AG04449 (cell line): ENCODE measurements around the gene RTCA.

Source experiments
- CTCF ChIA-PET: fragments of 350-600 bp; formaldehyde crosslinking; extraction: SDS; loops from one replicate; lab custom pipeline; 2021; ENCODE audit warnings: antibody characterized with exemption; lab: Yijun Ruan, JAX
- POLR2A ChIA-PET: fragments of 400-600, 350-600 bp; formaldehyde crosslinking; extraction: SDS; loops from one replicate; lab custom pipeline; 2020; ENCODE audit warnings: antibody characterized with exemption, inconsistent platforms; lab: Yijun Ruan, JAX
- DNase-seq: peaks from one replicate; pipeline ENCODE4 v3.0.0-alpha.2; 2010; ENCODE audit warnings: low read depth, low spot score
- H3K4me3 ChIP-seq: 2 replicates; pipeline ENCODE4 v1.5.1; 2011; ENCODE audit warnings: low read depth, mild to moderate bottlenecking, control low read depth, low read length
- CTCF ChIP-seq: IDR thresholded peaks from one replicate; pipeline ENCODE4 v1.5.1; 2011; ENCODE audit warnings: mild to moderate bottlenecking, moderate library complexity, low read length, control low read depth, inconsistent platforms; ENCODE audit not compliant: insufficient read depth; ENCODE audit errors: missing control alignments

The RTCA gene

GRCh38 chr1:100306735-100307313 is 40.8 kb downstream of the RTCA start:
- no peak for TF ChIP-seq CTCF
- CTCF ChIA-PET: no interaction called here
- no peak for DNase-seq
- no peak overlapping the region for H3K4me3 ChIP-seq
- POLR2A ChIA-PET: no interaction called here

DNA sequence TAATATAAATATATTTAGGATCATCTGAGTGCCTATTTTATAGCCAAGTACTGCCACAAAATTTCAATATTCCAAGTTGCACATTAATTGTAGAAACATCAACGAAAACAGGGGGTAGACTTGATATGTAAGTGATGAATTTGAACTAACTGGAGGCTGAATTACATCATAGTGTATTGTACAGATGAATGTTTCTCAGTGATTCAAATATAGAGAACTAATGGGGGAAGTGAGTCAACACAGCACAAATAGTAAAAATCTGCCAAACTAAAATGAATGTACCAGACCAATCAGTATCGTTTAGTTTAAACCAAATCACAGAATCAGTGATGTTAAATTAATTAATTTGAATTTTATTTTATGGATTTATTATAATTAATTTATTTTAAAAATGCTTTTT is 42.8 kb downstream of the RTCA start:
- ChIA-PET POLR2A (no interaction called here), CTCF (interaction anchor here (1.2 kb wide), 1 partner anchor 10 kb away, joined by 4 read pairs; no protein-coding TSS in a partner anchor)
- H3K4me3 ChIP-seq: no peak overlapping the region
- TF ChIP-seq CTCF: no peak
- no peak for DNase-seq

DNA sequence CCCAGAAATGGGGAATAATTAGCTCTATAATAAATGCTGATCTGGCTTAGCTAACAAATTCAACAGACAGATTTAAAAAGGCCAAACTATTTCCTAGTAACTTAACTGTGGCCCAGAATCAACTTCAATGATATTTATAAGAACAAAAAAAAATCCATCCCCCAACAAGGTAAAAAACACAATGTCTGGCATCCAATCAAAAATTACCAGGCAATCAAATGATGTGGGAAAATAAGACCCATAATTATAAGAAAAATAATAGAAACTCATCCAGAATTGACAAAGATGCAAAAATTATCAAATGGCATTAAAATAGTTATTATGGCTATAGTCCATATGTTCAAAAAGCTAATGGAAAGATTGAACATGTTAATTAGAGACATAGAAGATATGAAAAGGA is 43.8 kb downstream of the RTCA start:
- ChIA-PET POLR2A (no interaction called here), CTCF (no interaction called here)
- H3K4me3 ChIP-seq: no peak overlapping the region
- no peak for TF ChIP-seq CTCF
- no peak for DNase-seq

DNA sequence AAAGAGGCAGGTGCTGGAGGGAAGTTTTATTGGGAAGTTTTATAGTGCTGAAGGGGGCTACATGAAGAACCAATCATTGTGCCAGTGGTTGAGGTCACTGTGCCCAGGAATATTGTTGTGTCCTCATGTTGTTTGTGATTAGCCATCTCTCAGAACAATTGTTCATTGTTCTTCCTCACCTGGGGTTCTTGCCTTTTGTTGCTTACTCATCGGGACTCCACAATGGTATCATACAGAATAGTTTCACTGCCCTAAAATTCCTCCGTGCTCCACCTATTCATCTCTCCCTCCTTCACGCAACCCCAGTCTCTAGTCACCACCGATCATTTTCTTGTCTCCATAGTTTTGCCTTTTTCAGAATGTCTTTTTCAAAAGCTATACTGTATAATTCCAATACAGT is 47.4 kb downstream of the RTCA start:
- no peak for DNase-seq
- H3K4me3 ChIP-seq: no peak overlapping the region
- ChIA-PET CTCF (no interaction called here), POLR2A (no interaction called here)
- no peak for TF ChIP-seq CTCF

GRCh38 chr1:100316622-100317021 is 50.6 kb downstream of the RTCA start:
- CTCF ChIA-PET: no interaction called here
- no peak for DNase-seq
- H3K4me3 ChIP-seq: no peak overlapping the region
- TF ChIP-seq CTCF: no peak
- POLR2A ChIA-PET: no interaction called here

- H3K4me3 ChIP-seq: no peak overlapping the region
- DNase-seq: no peak
- TF ChIP-seq CTCF: no peak
- POLR2A ChIA-PET: no interaction called here
- CTCF ChIA-PET: no interaction called here
Observed at GRCh38 chr1:100320311-100321099, 54.5 kb downstream of the RTCA start.
